ENCODE results near the gene RAB11FIP3.

DNA sequence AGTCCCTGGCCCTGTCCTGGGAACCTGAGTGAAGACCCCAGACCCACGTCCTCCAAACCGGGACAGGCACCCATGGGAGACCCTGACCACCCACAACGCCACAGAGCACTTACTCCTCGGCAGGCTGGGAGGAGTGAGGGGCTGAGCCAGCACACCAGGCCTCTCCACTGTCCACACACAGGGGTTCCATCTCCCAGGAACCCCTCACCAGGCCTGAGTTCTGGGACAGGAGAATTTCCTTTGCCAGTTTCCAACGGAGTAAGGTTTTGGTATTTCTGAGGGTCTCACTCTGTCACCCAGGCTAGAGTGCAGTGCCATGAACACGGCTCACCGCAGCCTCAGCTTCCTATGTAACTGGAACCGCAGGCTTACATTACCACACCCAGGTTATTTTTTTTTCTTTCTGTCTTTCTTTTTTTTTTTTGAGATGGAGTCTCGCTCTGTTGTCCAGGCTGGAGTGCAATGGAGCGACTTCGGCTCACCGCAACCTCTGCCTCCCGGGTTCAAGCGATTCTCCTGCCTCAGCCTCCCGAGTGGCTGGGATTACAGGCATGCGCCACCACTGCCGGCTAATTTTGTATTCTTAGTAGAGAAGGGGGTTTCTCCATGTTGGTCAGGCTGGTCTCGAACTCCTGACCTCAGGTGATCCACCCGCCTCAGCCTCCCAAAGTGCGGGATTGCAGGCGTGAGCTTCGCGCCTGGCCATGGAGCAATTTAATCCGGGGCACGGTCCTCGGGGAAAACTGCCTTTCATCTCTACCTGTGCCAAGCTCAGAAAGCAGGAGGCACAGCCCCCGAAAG, 45.3 kb upstream of the RAB11FIP3 start:
- TF ChIP-seq, protein P1, sequence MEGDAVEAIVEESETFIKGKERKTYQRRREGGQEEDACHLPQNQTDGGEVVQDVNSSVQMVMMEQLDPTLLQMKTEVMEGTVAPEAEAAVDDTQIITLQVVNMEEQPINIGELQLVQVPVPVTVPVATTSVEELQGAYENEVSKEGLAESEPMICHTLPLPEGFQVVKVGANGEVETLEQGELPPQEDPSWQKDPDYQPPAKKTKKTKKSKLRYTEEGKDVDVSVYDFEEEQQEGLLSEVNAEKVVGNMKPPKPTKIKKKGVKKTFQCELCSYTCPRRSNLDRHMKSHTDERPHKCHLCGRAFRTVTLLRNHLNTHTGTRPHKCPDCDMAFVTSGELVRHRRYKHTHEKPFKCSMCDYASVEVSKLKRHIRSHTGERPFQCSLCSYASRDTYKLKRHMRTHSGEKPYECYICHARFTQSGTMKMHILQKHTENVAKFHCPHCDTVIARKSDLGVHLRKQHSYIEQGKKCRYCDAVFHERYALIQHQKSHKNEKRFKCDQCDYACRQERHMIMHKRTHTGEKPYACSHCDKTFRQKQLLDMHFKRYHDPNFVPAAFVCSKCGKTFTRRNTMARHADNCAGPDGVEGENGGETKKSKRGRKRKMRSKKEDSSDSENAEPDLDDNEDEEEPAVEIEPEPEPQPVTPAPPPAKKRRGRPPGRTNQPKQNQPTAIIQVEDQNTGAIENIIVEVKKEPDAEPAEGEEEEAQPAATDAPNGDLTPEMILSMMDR (IDR thresholded peaks at IDR 0.05) = no peak
- TF ChIP-seq POLR2AphosphoS5 (IDR thresholded peaks at IDR 0.05) (no peak), POLR2A (IDR thresholded peaks at IDR 0.05) (no peak)
